Measurements from ENCODE around the gene DNAH12.

DNA sequence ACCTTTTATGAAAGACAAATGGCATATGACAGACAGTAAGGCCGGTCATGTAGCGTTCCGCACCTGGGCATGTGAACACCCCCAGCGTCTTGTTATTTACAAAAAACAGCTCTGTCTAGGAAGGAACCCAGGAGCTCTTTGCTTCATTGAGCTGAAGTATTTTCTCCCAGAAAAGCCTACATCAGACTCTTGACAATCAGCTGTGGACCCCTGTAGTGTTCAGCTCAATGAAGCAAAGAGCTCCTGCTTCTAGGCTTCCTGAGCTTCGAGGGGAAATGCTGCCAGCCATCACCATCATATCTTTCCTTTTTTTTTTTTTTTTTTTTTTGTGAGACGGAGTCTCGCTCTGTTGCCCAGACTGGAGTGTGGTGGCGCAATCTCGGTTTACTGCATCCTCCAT lies 255.7 kb downstream of the DNAH12 start:
- TF ChIP-seq, protein P1, sequence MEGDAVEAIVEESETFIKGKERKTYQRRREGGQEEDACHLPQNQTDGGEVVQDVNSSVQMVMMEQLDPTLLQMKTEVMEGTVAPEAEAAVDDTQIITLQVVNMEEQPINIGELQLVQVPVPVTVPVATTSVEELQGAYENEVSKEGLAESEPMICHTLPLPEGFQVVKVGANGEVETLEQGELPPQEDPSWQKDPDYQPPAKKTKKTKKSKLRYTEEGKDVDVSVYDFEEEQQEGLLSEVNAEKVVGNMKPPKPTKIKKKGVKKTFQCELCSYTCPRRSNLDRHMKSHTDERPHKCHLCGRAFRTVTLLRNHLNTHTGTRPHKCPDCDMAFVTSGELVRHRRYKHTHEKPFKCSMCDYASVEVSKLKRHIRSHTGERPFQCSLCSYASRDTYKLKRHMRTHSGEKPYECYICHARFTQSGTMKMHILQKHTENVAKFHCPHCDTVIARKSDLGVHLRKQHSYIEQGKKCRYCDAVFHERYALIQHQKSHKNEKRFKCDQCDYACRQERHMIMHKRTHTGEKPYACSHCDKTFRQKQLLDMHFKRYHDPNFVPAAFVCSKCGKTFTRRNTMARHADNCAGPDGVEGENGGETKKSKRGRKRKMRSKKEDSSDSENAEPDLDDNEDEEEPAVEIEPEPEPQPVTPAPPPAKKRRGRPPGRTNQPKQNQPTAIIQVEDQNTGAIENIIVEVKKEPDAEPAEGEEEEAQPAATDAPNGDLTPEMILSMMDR (conservative IDR thresholded peaks at IDR 0.05 in 1 of 2, IDR thresholded peaks at IDR 0.05 in 1 of 2; ENCODE audit: extremely low read depth in 1 of 2, insufficient read depth in 1 of 2, low read depth in 1 of 2, low read length in 2 of 2) = no peak
- no peak for TF ChIP-seq EZH2 (IDR thresholded peaks at IDR 0.05; ENCODE audit: borderline replicate concordance, low read length)
